IMR-90 (cell line): ENCODE data around the gene CROCC. TPM values are rescaled to one million over a fixed set of nuclear protein-coding genes. Genes with fewer than 3 reads are reported as not detected.

Source experiments
- ATAC-seq: fragments of 200-7000 bp; cut with Tn5 transposase; 2 replicates; pipeline ENCODE4 v1.9.1; 2020; ENCODE audit warnings: low read depth, mild to moderate bottlenecking, moderate library complexity
- BruUV-seq: library from RNA; stranded (reverse); fragments of 400-500 nt; replicated peaks from 2 replicates; lab custom pipeline; 2021; lab: Mats Ljungman, UMichigan
- CTCF ChIA-PET: fragments of 300-600 bp; formaldehyde crosslinking; extraction: SDS; loops from one replicate; lab custom pipeline; 2021; ENCODE audit warnings: antibody characterized with exemption; lab: Yijun Ruan, JAX
- POLR2A ChIA-PET: fragments of 300-600 bp; sonication (Branson Sonifier 250); formaldehyde crosslinking; loops from one replicate; lab custom pipeline; 2022; ENCODE audit warnings: antibody characterized with exemption; ENCODE audit not compliant: unreplicated experiment; lab: Charles Lee
- DNase-seq: peaks from one replicate; pipeline ENCODE4 v3.0.0; 2013
- H2AFZ ChIP-seq: replicated peaks from 2 replicates; pipeline ENCODE3; 2013; ENCODE audit warnings: low read length, mild to moderate bottlenecking; ENCODE audit not compliant: poor library complexity
- H2AK5ac ChIP-seq: 2 replicates; pipeline ENCODE4 v1.6.1; 2013; ENCODE audit warnings: low read depth, low read length, inconsistent platforms
- H2AK9ac ChIP-seq: replicated peaks from 2 replicates; pipeline ENCODE3; 2013; ENCODE audit warnings: mild to moderate bottlenecking, low read depth, low read length, moderate library complexity; ENCODE audit not compliant: poor library complexity
- H2BK120ac ChIP-seq: 2 replicates; pipeline ENCODE4 v1.6.1; 2013; ENCODE audit warnings: low read depth, low read length, inconsistent platforms
- H2BK15ac ChIP-seq: 3 replicates; pipeline ENCODE4 v1.6.1; 2013; ENCODE audit warnings: low read depth, low read length, inconsistent platforms
- H2BK20ac ChIP-seq: 2 replicates; pipeline ENCODE4 v1.6.1; 2013; ENCODE audit warnings: low read depth, mild to moderate bottlenecking, inconsistent platforms, low read length, moderate library complexity
- H2BK5ac ChIP-seq: 2 replicates; pipeline ENCODE4 v1.6.1; 2013; ENCODE audit warnings: mild to moderate bottlenecking, low read depth, low read length, inconsistent platforms; ENCODE audit not compliant: poor library complexity, severe bottlenecking
- H3K14ac ChIP-seq: replicated peaks from 2 replicates; pipeline ENCODE4 v1.6.1; 2013; ENCODE audit warnings: low read depth, low read length, inconsistent platforms
- H3K18ac ChIP-seq: 2 replicates; pipeline ENCODE4 v1.6.1; 2013; ENCODE audit warnings: low read depth, low read length, control low read depth
- H3K23ac ChIP-seq: 2 replicates; pipeline ENCODE4 v1.6.1; 2013; ENCODE audit warnings: low read depth, low read length, inconsistent platforms
- H3K27ac ChIP-seq: 2 replicates; pipeline ENCODE4 v1.5.1; 2013; ENCODE audit warnings: mild to moderate bottlenecking, control low read depth, low read length; ENCODE audit not compliant: insufficient read depth
- H3K27me3 ChIP-seq: 2 replicates; pipeline ENCODE4 v1.6.1; 2013; ENCODE audit warnings: low read length; ENCODE audit not compliant: control insufficient read depth, insufficient read depth
- H3K36me3 ChIP-seq: 2 replicates; pipeline ENCODE4 v1.6.1; 2013; ENCODE audit warnings: low read length, mixed read lengths; ENCODE audit not compliant: control insufficient read depth, insufficient read depth
- H3K4ac ChIP-seq: 2 replicates; pipeline ENCODE4 v1.6.1; 2013; ENCODE audit warnings: low read depth, low read length, inconsistent platforms
- H3K4me1 ChIP-seq: 2 replicates; pipeline ENCODE4 v1.6.1; 2013; ENCODE audit warnings: low read length, mixed read lengths; ENCODE audit not compliant: control insufficient read depth, insufficient read depth
- H3K4me2 ChIP-seq: 2 replicates; pipeline ENCODE4 v1.6.1; 2013; ENCODE audit warnings: low read depth, mild to moderate bottlenecking, control low read depth, low read length, moderate library complexity
- H3K4me3 ChIP-seq: 2 replicates; pipeline ENCODE4 v1.5.1; 2013; ENCODE audit warnings: low read depth, mild to moderate bottlenecking, control low read depth, low read length, moderate library complexity; ENCODE audit not compliant: insufficient read depth
- H3K56ac ChIP-seq: 2 replicates; pipeline ENCODE4 v1.6.1; 2013; ENCODE audit warnings: low read length, inconsistent platforms; ENCODE audit not compliant: insufficient read depth; ENCODE audit errors: extremely low read depth
- H3K79me1 ChIP-seq, 2 experiments: 2 replicates each; pipeline ENCODE4 v1.6.1; 2013; ENCODE audit warnings: low read length in 2 of 2, inconsistent platforms in 1 of 2, low read depth in 1 of 2
- H3K9ac ChIP-seq: 2 replicates; pipeline ENCODE4 v1.6.1; 2013; ENCODE audit warnings: low read depth, low read length, control low read depth
- H3K9me1 ChIP-seq: 2 replicates; pipeline ENCODE4 v1.6.1; 2013; ENCODE audit warnings: low read length, inconsistent platforms; ENCODE audit not compliant: insufficient read depth
- H3K9me3 ChIP-seq: 2 replicates; pipeline ENCODE4 v1.6.1; 2013; ENCODE audit warnings: low read length; ENCODE audit not compliant: control insufficient read depth, insufficient read depth
- H4K20me1 ChIP-seq: 2 replicates; pipeline ENCODE4 v1.6.1; 2013; ENCODE audit warnings: low read length, inconsistent platforms; ENCODE audit not compliant: insufficient read depth
- H4K5ac ChIP-seq: 2 replicates; pipeline ENCODE4 v1.6.1; 2013; ENCODE audit warnings: mild to moderate bottlenecking, low read depth, low read length, control low read depth
- H4K8ac ChIP-seq, 2 experiments: 2 replicates each; pipeline ENCODE4 v1.6.1; 2013; ENCODE audit warnings: low read depth in 2 of 2, low read length in 2 of 2, control low read depth in 1 of 2, inconsistent platforms in 1 of 2
- H4K91ac ChIP-seq: 2 replicates; pipeline ENCODE4 v1.6.1; 2013; ENCODE audit warnings: low read depth, low read length, inconsistent platforms; ENCODE audit not compliant: insufficient read depth
- CEBPB ChIP-seq: IDR thresholded peaks from 2 replicates; pipeline ENCODE4 v1.6.1; 2012; ENCODE audit warnings: low read depth, low read length, improper control_type of control experiment
- FOS ChIP-seq: fragments of 150-350 bp; IDR thresholded peaks from 2 replicates; pipeline ENCODE4 v1.6.1; 2016; ENCODE audit warnings: low read depth, low read length
- MAZ ChIP-seq: IDR thresholded peaks from 2 replicates; pipeline ENCODE4 v1.6.1; 2012; ENCODE audit warnings: low read depth, mild to moderate bottlenecking, low read length, improper control_type of control experiment, moderate library complexity, borderline replicate concordance
- MXI1 ChIP-seq: IDR thresholded peaks from 2 replicates; pipeline ENCODE4 v1.6.1; 2012; ENCODE audit warnings: low read depth, mild to moderate bottlenecking, low read length, moderate library complexity, borderline replicate concordance
- NFE2L2 ChIP-seq: fragments of 150-350 bp; IDR thresholded peaks from 2 replicates; pipeline ENCODE4 v1.6.1; 2016; ENCODE audit warnings: low read depth, mild to moderate bottlenecking, low read length
- USF2 ChIP-seq: fragments of 150-350 bp; IDR thresholded peaks from 2 replicates; pipeline ENCODE4 v1.6.1; 2017; ENCODE audit warnings: mild to moderate bottlenecking, antibody characterized with exemption, low read length, low read depth
- WGBS, 2 experiments: methylation state at CpG; one replicate each; pipeline versions ENCODE4 v1.1.5 to v1.1.7; 2013; ENCODE audit warnings: missing lambda C conversion rate in 2 of 2; ENCODE audit not compliant: insufficient read length in 1 of 2; ENCODE audit errors: extremely low coverage in 2 of 2; 5-methylcytosine and 5-hydroxymethylcytosine counted together
- dilution Hi-C: fragments of 300-500 bp; cut with HindIII; formaldehyde crosslinking; loops from one replicate; pipeline ENCODE4 v1.14.3; 2018; ENCODE audit warnings: low sequenced_read_pairs; ENCODE audit not compliant: unreplicated experiment
- in situ Hi-C: fragments of 300-500 bp; cut with MboI; formaldehyde crosslinking; loops from 3 replicates; pipeline ENCODE4 v1.14.3; 2019; ENCODE audit warnings: low sequenced_read_pairs, inconsistent platforms, mixed read lengths
- intact Hi-C: fragments of 100-400 bp; cut with micrococcal nuclease; formaldehyde crosslinking; loops from 2 replicates; pipeline ENCODE4 v1.10.0; 2022
- polyA plus RNA-seq, 3 experiments: library from polyadenylated mRNA; depleted of rRNA; stranded (reverse); fragments of >200 nt; gene quantifications; 2 replicates each; pipeline ENCODE4 v1.2.3, GENCODE V29; 2012; ENCODE audit warnings: low replicate concordance in 1 of 3
- total RNA-seq: library from RNA; depleted of rRNA; stranded (reverse); fragments of >200 nt; gene quantifications from 2 replicates; pipeline ENCODE4 v1.2.3, GENCODE V29; 2012

The CROCC gene
- total and polyA plus RNA-seq, 2 of the 4 experiments (the other 2 are of a cell fraction): 7.5 to 13.7 TPM

- TF ChIP-seq USF2 (peak; percentile 28; the same call in 1 of the 2 replicates), CEBPB (peak; percentile 91), MXI1 (no peak), NFE2L2 (no peak), MAZ (no peak), FOS (peak; percentile 58; the same call in 1 of the 2 replicates)
- ATAC-seq (peak; percentile 97), DNase-seq (peak; percentile 88)
- H3K14ac ChIP-seq: no peak overlapping the region
- in situ Hi-C loops: no loop called here
- H3K4me3 ChIP-seq: peak overlapping the region; percentile 38
- H4K5ac ChIP-seq: peak overlapping the region; percentile 73
- peak overlapping the region; percentile 37; the same call in 1 of the 2 replicates for H4K91ac ChIP-seq
- no peaks in the 10 kb centered on the region for H3K36me3 ChIP-seq
- ChIA-PET CTCF (interaction anchor here (1.3 kb wide), 1 partner anchor 180 kb away, joined by 5 read pairs; no protein-coding TSS in a partner anchor), POLR2A (no interaction called here)
- H3K23ac ChIP-seq: no peak overlapping the region
- no peak overlapping the region for H2BK5ac ChIP-seq
- dilution Hi-C loops: no loop called here
- H2BK120ac ChIP-seq: peak overlapping the region; percentile 32; the same call in 1 of the 2 replicates
- intact Hi-C loops: no loop called here
- peak overlapping the region; percentile 79 for H3K4me2 ChIP-seq
- no peak overlapping the region for H2AK5ac ChIP-seq
- H4K20me1 ChIP-seq: no peaks in the 10 kb centered on the region
- peak overlapping the region; percentile 26; the same call in 1 of the 2 replicates for H3K4ac ChIP-seq
- H2AK9ac ChIP-seq: no peak overlapping the region
- H3K27me3 ChIP-seq: peaks cover 28% of the 10 kb centered on the region
- H2BK20ac ChIP-seq: no peak overlapping the region
- H3K9me3 ChIP-seq: no peaks in the 10 kb centered on the region
- no peak overlapping the region; the same call in 1 of the 2 replicates for H3K56ac ChIP-seq
- H3K18ac ChIP-seq: peak overlapping the region; percentile 3; the same call in 1 of the 2 replicates
- peak overlapping the region; percentile 71 for H3K27ac ChIP-seq
- H2AFZ ChIP-seq: peak overlapping the region; percentile 91
- no peaks in the 10 kb centered on the region for H3K79me1 ChIP-seq
- peak overlapping the region; percentile 44 for H3K9ac ChIP-seq
- peak overlapping the region; percentile 79 for H4K8ac ChIP-seq
- no peak overlapping the region for H2BK15ac ChIP-seq
- 9% methylated on average over 50 of the region's 63 CpGs; no CpG with 5 or more reads in 1 of the 2 experiments for WGBS, 2 experiments
- H3K4me1 ChIP-seq: peaks cover 2% of the 10 kb centered on the region; the same call in 1 of the 2 replicates
- BruUV-seq: no TSS peak
- no peaks in the 10 kb centered on the region for H3K9me1 ChIP-seq
Observed at GRCh38 chr1:16888860-16889816, 32.6 kb upstream of the CROCC start.
